ENCODE results near the gene CADPS. TPM values are rescaled to one million over a fixed set of nuclear protein-coding genes. Genes with fewer than 3 reads are reported as not detected.

CADPS gene
- total and polyA plus RNA-seq, 9 of the 15 experiments (the other 6 are each of a cell fraction or from before 2014, with no cell fraction given): not detected

DNA sequence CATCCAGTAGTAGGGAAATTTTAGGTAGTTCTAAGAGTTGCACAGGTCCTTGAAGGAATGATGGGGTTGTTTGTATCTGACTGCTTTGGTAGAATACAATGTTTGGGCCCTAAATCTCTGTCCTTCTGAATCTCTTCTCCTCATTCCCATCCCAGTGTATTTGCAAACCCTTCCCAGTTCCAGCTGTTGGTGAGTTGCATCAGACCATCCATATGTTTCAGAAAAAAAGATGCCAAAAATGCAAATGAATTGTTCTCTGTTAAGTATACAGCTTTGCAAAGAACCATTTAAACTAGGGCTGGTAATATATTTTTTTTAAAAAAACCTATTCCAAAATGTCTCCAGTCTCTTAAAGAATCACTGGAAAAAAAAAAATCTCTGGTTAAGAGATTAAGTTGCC, 251.0 kb downstream of the CADPS start (continued):
- TF ChIP-seq, protein P1, sequence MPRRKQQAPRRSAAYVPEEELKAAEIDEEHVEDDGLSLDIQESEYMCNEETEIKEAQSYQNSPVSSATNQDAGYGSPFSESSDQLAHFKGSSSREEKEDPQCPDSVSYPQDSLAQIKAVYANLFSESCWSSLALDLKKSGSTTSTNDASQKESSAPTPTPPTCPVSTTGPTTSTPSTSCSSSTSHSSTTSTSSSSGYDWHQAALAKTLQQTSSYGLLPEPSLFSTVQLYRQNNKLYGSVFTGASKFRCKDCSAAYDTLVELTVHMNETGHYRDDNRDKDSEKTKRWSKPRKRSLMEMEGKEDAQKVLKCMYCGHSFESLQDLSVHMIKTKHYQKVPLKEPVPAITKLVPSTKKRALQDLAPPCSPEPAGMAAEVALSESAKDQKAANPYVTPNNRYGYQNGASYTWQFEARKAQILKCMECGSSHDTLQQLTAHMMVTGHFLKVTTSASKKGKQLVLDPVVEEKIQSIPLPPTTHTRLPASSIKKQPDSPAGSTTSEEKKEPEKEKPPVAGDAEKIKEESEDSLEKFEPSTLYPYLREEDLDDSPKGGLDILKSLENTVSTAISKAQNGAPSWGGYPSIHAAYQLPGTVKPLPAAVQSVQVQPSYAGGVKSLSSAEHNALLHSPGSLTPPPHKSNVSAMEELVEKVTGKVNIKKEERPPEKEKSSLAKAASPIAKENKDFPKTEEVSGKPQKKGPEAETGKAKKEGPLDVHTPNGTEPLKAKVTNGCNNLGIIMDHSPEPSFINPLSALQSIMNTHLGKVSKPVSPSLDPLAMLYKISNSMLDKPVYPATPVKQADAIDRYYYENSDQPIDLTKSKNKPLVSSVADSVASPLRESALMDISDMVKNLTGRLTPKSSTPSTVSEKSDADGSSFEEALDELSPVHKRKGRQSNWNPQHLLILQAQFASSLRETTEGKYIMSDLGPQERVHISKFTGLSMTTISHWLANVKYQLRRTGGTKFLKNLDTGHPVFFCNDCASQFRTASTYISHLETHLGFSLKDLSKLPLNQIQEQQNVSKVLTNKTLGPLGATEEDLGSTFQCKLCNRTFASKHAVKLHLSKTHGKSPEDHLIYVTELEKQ (CRISPR knock-in tag; IDR thresholded peaks at IDR 0.05): no peak
- TF ChIP-seq MAFG (tag; conservative IDR thresholded peaks at IDR 0.05) (no peak), HIVEP1 (CRISPR knock-in tag; IDR thresholded peaks at IDR 0.05) (no peak), SREBF2 (CRISPR knock-in tag; IDR thresholded peaks at IDR 0.05) (no peak), ZC3H8 (IDR thresholded peaks at IDR 0.05) (no peak), ZFPM2 (CRISPR knock-in tag; IDR thresholded peaks at IDR 0.05) (no peak), U2AF1 (optimal IDR thresholded peaks at IDR 0.05; ENCODE audit: low read depth, low read length) (no peak), ZKSCAN8 (CRISPR knock-in tag; IDR thresholded peaks at IDR 0.05) (no peak), RFX5 (IDR thresholded peaks at IDR 0.05; ENCODE audit: low read depth, low read length) (no peak), ZBTB1 (CRISPR knock-in tag; IDR thresholded peaks at IDR 0.05; ENCODE audit: borderline replicate concordance, low read depth) (no peak)
- TF ChIP-seq, protein P2, sequence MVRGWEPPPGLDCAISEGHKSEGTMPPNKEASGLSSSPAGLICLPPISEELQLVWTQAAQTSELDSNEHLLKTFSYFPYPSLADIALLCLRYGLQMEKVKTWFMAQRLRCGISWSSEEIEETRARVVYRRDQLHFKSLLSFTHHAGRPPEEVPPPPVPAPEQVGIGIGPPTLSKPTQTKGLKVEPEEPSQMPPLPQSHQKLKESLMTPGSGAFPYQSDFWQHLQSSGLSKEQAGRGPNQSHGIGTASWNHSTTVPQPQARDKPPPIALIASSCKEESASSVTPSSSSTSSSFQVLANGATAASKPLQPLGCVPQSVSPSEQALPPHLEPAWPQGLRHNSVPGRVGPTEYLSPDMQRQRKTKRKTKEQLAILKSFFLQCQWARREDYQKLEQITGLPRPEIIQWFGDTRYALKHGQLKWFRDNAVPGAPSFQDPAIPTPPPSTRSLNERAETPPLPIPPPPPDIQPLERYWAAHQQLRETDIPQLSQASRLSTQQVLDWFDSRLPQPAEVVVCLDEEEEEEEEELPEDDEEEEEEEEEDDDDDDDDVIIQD (CRISPR knock-in tag; IDR thresholded peaks at IDR 0.05): no peak
- TF ChIP-seq, protein P3, sequence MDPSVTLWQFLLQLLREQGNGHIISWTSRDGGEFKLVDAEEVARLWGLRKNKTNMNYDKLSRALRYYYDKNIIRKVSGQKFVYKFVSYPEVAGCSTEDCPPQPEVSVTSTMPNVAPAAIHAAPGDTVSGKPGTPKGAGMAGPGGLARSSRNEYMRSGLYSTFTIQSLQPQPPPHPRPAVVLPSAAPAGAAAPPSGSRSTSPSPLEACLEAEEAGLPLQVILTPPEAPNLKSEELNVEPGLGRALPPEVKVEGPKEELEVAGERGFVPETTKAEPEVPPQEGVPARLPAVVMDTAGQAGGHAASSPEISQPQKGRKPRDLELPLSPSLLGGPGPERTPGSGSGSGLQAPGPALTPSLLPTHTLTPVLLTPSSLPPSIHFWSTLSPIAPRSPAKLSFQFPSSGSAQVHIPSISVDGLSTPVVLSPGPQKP (CRISPR knock-in tag; IDR thresholded peaks at IDR 0.05): no peak
- TF ChIP-seq, protein P4, sequence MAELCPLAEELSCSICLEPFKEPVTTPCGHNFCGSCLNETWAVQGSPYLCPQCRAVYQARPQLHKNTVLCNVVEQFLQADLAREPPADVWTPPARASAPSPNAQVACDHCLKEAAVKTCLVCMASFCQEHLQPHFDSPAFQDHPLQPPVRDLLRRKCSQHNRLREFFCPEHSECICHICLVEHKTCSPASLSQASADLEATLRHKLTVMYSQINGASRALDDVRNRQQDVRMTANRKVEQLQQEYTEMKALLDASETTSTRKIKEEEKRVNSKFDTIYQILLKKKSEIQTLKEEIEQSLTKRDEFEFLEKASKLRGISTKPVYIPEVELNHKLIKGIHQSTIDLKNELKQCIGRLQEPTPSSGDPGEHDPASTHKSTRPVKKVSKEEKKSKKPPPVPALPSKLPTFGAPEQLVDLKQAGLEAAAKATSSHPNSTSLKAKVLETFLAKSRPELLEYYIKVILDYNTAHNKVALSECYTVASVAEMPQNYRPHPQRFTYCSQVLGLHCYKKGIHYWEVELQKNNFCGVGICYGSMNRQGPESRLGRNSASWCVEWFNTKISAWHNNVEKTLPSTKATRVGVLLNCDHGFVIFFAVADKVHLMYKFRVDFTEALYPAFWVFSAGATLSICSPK (IDR thresholded peaks at IDR 0.05; ENCODE audit: borderline replicate concordance): no peak

Measured in K562 (cell line).